Glomerular endothelial cell (primary cell): ENCODE data around the gene MOB2. TPM values are rescaled to one million over a fixed set of nuclear protein-coding genes. Genes with fewer than 3 reads are reported as not detected.
"Not testable (repeated sequence)": the region's sequence is repeated elsewhere in the genome, so short reads cannot be mapped to it uniquely, and the experiment has no call there.

ENCODE experiments used
- DNase-seq: peaks from one replicate; pipeline ENCODE4 v3.0.0-alpha.2; 2011; ENCODE audit warnings: low read depth, low spot score; ENCODE audit errors: extremely low read depth
- total RNA-seq: library from RNA; depleted of rRNA; stranded (reverse); fragments of >200 nt; gene quantifications from 2 replicates; pipeline ENCODE4 v1.2.3, GENCODE V29; 2015

Gene MOB2
- total RNA-seq, 1 donor from 2014 or later, result 34.6 TPM

- no peak for DNase-seq
Observed at GRCh38 chr11:1519028-1520010, 32.7 kb upstream of the MOB2 start.

GRCh38 chr11:1518301-1518700 lies 31.7 kb upstream of the MOB2 start:
- DNase-seq, result no peak

- no peak for DNase-seq
Observed at GRCh38 chr11:1517117-1518005, 30.8 kb upstream of the MOB2 start.

- DNase-seq, result no peak
Observed at GRCh38 chr11:1516273-1517067, 29.9 kb upstream of the MOB2 start.

- DNase-seq, result no peak
Observed at GRCh38 chr11:1515082-1516060, 28.8 kb upstream of the MOB2 start.

GRCh38 chr11:1514336-1515061 lies 27.9 kb upstream of the MOB2 start:
- DNase-seq, result no peak

- DNase-seq, result no peak
Observed at GRCh38 chr11:1513326-1514296, 27.0 kb upstream of the MOB2 start.

GRCh38 chr11:1512531-1513258 lies 26.1 kb upstream of the MOB2 start:
- not testable (repeated sequence) for DNase-seq

- no peak for DNase-seq
Observed at GRCh38 chr11:1511937-1512496, 25.4 kb upstream of the MOB2 start.

GRCh38 chr11:1510928-1511327 lies 24.3 kb upstream of the MOB2 start:
- DNase-seq, result no peak

GRCh38 chr11:1510351-1510750 lies 23.8 kb upstream of the MOB2 start:
- not testable (repeated sequence) for DNase-seq

- DNase-seq, result no peak
Observed at GRCh38 chr11:1509626-1510255, 23.2 kb upstream of the MOB2 start.

GRCh38 chr11:1508986-1509385 lies 22.4 kb upstream of the MOB2 start:
- DNase-seq, result no peak

- no peak for DNase-seq
Observed at GRCh38 chr11:1508491-1508891, 21.9 kb upstream of the MOB2 start.

GRCh38 chr11:1507381-1508140 lies 21.0 kb upstream of the MOB2 start:
- no peak for DNase-seq
